Erythroblast (primary cell): Measurements from ENCODE around the gene CCL20.

ENCODE experiments used
- GATA1 ChIP-seq: IDR thresholded peaks from 2 replicates; pipeline ENCODE4 v1.6.1; 2011; ENCODE audit warnings: low read depth, mild to moderate bottlenecking, control low read depth, low read length, moderate library complexity
- POLR2A ChIP-seq: IDR thresholded peaks from 2 replicates; pipeline ENCODE4 v1.6.1; 2011; ENCODE audit warnings: mild to moderate bottlenecking, low read length

DNA sequence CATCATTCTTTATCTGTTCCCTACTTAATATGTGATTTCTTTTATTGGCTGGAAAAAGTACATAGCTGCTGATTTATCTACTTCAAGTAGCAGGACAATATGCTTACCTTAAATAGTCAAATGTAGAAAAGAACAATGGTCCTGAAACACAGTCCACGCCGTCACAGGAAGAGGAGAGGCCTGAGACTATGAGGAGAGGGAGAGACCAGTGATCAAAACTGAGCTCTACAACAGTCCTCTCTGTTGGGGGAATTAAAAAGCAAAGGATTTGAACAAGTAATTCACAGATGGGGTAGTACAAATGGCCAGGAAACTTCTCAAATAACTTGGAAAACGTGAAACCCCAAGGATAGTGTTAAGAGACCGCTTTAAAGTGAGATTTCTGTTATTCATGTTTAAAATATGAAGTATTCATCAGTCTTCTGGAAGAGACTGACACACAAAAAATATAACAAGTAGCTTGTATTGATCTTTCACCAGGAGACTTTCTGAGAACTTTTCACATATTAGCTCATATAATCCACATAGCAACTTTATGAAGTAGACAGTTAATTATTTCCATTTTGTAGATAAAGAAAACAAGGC is 47.8 kb upstream of the CCL20 start:
- no peak for TF ChIP-seq POLR2A
- no peak for TF ChIP-seq GATA1
